HFF-Myc (cell line): Measurements from ENCODE around the gene FOXJ2.
"Not testable (repeated sequence)": the region's sequence is repeated elsewhere in the genome, so short reads cannot be mapped to it uniquely, and the experiment has no call there.

Experiments used
- DNase-seq: peaks from one replicate; pipeline ENCODE4 v3.0.0-alpha.2; 2011; ENCODE audit warnings: low read depth; ENCODE audit errors: extremely low read depth
- H3K4me3 ChIP-seq: replicated peaks from 2 replicates; pipeline ENCODE4 v1.5.1; 2011; ENCODE audit warnings: low read depth, mild to moderate bottlenecking, control low read depth, low read length
- TF ChIP-seq, protein P1 (sequence below): IDR thresholded peaks from 2 replicates; pipeline ENCODE4 v1.5.1; 2012; ENCODE audit warnings: mild to moderate bottlenecking, low read depth, low read length, control low read depth; ENCODE audit errors: missing control alignments

Gene FOXJ2

DNA sequence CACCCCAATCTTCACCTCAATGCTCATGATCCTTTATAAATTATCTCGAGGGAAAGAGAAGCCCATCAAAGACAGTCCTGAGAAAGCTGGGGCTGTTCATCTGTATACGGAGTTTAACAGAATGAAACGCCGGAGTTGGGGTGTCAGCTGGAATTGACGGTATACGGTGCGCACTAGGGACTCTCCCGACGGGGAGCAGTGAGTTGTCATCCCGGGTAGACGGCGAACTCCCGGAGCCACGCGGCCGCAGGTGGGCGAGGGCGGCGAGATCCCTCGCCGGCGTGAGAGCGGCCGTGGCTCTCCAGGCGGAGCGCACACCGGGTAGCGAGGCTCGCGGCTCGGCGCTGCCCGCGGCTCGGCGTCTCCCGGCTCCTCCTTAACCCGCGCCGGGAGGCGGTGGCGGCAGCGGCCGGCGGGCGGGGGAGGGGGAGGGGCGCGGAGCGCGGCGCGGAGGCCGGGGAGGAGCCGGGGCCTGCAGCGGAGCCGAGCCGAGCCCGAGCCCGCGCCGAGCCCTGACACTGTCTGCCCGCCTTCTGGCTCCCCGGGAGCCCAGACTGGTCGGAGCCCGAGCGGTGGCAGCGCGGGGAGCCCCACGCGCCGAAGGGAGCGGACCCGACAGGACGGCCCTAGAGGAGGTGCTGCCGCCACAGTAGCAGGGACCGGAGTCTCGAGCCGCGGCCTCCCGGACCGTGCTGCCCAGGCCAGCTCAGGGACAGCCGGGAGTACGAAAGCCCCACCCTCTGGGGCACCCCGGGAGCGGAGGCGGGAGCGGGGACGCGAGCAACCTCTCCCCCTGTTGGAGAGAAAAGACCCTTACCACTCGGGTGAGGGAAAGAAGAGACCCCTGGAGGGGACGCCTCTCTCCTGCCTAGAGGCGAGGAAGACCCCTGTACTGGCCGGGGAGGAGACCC is at the start of gene FOXJ2:
Gene FOXJ2 (plus strand): TSS at position 475 of the 911 bp plus-strand sequence. CDS start 7,117 bp downstream, outside the sequence.
- DNase-seq: no peak
- TF ChIP-seq, protein P1, sequence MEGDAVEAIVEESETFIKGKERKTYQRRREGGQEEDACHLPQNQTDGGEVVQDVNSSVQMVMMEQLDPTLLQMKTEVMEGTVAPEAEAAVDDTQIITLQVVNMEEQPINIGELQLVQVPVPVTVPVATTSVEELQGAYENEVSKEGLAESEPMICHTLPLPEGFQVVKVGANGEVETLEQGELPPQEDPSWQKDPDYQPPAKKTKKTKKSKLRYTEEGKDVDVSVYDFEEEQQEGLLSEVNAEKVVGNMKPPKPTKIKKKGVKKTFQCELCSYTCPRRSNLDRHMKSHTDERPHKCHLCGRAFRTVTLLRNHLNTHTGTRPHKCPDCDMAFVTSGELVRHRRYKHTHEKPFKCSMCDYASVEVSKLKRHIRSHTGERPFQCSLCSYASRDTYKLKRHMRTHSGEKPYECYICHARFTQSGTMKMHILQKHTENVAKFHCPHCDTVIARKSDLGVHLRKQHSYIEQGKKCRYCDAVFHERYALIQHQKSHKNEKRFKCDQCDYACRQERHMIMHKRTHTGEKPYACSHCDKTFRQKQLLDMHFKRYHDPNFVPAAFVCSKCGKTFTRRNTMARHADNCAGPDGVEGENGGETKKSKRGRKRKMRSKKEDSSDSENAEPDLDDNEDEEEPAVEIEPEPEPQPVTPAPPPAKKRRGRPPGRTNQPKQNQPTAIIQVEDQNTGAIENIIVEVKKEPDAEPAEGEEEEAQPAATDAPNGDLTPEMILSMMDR: peak; percentile 7
- H3K4me3 ChIP-seq: peak within 1 kb of the TSS; percentile 83

DNA sequence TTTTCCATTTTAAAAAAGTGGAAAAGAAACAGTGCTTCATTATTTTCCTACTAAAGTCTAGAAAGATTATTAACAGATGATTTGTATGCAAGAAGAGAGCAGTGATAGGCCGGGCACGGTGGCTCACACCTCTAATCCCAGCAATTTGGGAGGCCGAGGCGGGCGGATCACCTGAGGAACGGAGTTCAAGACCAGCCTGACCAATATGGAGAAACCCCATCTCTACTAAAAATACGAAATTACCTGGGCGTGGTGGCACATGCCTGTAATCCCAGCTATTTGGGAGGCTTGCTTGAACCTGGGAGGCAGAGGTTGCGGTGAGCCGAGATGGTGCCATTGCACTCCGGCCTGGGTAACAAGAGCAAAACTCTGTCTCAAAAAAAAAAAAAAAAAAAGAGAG is 49.5 kb upstream of the FOXJ2 start:
- DNase-seq, H3K4me3 ChIP-seq: not testable (repeated sequence)

DNA sequence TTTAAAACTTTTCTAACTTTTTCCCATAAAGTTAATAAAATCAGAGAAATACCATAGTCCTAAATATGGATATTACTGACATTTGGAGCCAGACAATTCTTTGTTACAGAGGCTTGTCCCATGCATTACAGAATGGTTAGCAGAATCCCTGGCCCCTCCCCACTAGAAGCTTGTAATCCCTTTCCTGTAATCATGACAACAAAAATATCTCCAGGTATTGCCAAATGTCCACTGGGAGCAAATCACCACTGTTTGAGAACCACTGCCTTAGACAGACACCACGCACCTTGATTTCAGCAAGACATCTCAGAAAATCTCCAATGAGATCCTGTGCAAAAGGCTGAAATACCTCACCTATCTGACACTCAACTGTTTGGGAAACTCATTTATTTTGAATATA is 49.1 kb upstream of the FOXJ2 start:
- not testable (repeated sequence) for H3K4me3 ChIP-seq, DNase-seq

DNA sequence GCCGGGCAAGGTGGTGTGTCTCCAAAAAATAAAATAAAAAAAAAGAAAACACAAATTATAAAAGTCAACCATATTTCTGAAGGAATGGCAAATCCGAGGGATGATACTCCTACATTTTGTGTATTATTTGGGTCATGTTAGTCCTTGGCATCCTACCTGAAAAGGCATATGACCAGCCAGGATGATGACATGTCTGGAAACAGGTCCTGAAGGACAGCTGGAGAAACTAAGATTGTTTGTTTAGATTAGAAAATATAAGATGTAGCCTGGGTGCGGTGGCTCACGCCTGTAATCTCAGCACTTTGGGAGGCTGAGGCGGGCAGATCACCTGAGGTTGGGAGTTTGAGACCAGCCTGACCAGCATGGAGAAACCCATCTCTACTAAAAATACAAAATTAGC is 47.6 kb upstream of the FOXJ2 start:
- H3K4me3 ChIP-seq: no peak overlapping the region
- DNase-seq: no peak
- TF ChIP-seq, protein P1: no peak

DNA sequence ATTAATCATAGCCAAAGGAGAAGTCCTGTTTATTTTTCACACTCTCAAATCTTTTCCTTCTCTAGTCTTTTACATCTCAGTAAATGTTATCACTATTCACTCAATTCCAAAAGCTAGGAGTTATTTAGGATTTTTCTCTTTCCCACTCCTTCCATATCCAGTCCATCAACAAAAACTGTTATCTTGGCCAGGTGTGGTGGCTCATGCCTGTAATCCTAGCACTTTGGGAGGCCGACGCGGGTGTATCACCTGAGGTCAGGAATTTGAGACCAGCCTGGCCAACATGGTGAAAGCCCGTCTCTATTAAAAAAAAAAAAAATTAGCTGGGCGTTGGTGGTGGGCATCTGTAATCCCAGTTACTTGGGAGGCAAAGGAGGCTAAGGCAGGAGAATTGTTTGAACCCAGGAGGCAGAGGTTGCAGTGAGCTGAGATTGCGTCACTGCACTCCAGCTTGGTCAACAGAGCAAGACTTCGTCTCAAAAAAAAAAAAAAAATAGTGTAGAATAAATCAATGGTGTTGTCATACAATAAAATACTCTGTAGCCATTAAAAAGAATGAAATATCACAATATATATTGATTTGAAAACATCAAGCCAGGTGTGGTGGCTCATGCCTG is 46.6 kb upstream of the FOXJ2 start:
- H3K4me3 ChIP-seq: no peak overlapping the region
- TF ChIP-seq, protein P1: no peak
- DNase-seq: no peak

DNA sequence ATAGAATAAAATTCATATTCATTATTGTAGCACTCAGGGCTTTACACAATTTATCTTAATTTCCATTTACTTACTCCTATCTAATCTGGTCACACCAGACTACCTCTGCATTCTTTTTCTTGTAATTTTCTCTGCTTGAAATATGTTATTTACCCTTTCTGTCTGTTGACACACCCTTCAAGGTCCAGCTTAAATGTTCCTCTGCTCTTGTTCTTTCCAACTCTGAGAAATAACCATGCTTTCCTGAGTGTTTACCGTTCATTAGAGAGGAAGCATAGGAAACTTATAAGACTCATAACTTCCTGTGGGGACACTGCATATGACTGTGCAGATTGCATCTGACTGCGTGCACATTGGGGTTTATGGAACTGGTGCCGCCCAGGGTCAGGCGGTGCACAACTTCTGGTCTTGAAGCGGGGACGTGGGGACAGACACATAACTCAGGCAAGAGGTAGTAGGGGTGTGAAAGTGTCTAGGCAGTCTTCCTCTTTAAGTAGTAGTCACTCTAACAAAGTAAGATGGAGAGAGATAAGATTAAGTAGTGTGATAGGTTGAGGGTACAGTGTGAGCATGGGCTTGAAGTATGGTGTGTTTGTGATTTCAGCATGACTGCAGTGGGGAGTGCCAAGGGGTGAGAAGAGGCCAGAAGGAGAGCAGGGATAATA is 42.6 kb upstream of the FOXJ2 start:
- no peak for DNase-seq
- TF ChIP-seq, protein P1: no peak
- no peak overlapping the region for H3K4me3 ChIP-seq

DNA sequence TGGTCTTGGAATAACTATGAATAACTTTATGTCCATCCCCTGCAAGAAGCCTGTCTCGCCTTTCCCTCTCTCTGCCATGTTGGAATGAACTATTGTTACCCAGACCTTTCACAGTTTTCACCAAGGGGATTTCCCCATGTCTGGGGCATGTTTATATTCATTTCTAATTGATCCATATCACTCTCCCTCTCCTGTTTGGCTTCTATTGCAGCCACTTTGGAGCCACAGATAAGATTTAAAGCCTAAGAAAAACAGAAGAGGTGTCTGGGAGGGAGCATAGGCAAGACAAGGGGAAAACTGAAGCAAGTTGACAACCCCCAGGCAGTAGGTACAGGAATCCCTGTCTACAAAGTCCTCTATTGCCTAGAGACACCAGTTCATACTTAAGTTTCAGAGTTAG is 41.0 kb upstream of the FOXJ2 start:
- no peak overlapping the region for H3K4me3 ChIP-seq
- DNase-seq: no peak
- TF ChIP-seq, protein P1: no peak
